ENCODE data around the gene SHROOM3. TPM values are rescaled to one million over a fixed set of nuclear protein-coding genes. Genes with fewer than 3 reads are reported as not detected.

The SHROOM3 gene
- total RNA-seq, 2 experiments from 2014 or later = not detected

GRCh38 chr4:76781698-76782595 is 346.9 kb downstream of the SHROOM3 start:
- Histone ChIP-seq H3K4me3 (ENCODE audit: low read length) (no peak overlapping the region), H3K27me3 (ENCODE audit: control insufficient read depth in 1 of 2, insufficient read depth in 2 of 2, low read length in 2 of 2) (peaks cover 0 to 6% of the 10 kb centered on the region in 2 experiments), H3K27ac (ENCODE audit: low read depth in 1 of 2, low read length in 2 of 2) (no peak overlapping the region), H3K36me3 (ENCODE audit: insufficient read depth, low read length) (no peaks in the 10 kb centered on the region), H3K4me1 (ENCODE audit: insufficient read depth, low read length) (no peaks in the 10 kb centered on the region), H3K9me3 (ENCODE audit: control insufficient read depth in 1 of 2, insufficient read depth in 1 of 2, low read length in 2 of 2) (peaks cover 0 to 4% of the 10 kb centered on the region in 2 experiments)
- DNase-seq (no peak), ATAC-seq (ENCODE audit: poor library complexity) (no peak)
- intact Hi-C loops (cut with DNase I, micrococcal nuclease) = no loop called here
- Mint-ChIP-seq H3K9me3 (no peaks in the 10 kb centered on the region), H3K36me3 (ENCODE audit: low read depth) (no peaks in the 10 kb centered on the region), H3K27ac (no peak overlapping the region), H3K4me3 (no peak overlapping the region), H3K4me1 (ENCODE audit: low read depth) (no peaks in the 10 kb centered on the region), H3K27me3 (peaks cover 8% of the 10 kb centered on the region)
- ChIA-PET CTCF (no interaction called here), POLR2A (no interaction called here)
- no peak for TF ChIP-seq CTCF (IDR thresholded peaks at IDR 0.05)

GRCh38 chr4:76782837-76783236 is 347.8 kb downstream of the SHROOM3 start:
- intact Hi-C loops (cut with DNase I, micrococcal nuclease) = no loop called here
- CTCF ChIA-PET = interaction anchor here (0.6 kb wide), 1 partner anchor 31 kb away, joined by 3 read pairs; no protein-coding TSS in a partner anchor
- no peak for TF ChIP-seq CTCF (IDR thresholded peaks at IDR 0.05)
- Mint-ChIP-seq H3K27me3 (peaks cover 8% of the 10 kb centered on the region), H3K36me3 (ENCODE audit: low read depth) (no peaks in the 10 kb centered on the region), H3K9me3 (no peaks in the 10 kb centered on the region), H3K4me3 (no peak overlapping the region), H3K27ac (no peak overlapping the region), H3K4me1 (ENCODE audit: low read depth) (no peaks in the 10 kb centered on the region)
- no peaks in the 10 kb centered on the region for H3K4me1 ChIP-seq (ENCODE audit: insufficient read depth, low read length)
- POLR2A ChIA-PET = no interaction called here
- peaks cover 0 to 6% of the 10 kb centered on the region in 2 experiments for H3K27me3 ChIP-seq (ENCODE audit: control insufficient read depth in 1 of 2, insufficient read depth in 2 of 2, low read length in 2 of 2)
- no peak overlapping the region for H3K4me3 ChIP-seq (ENCODE audit: low read length)
- DNase-seq (no peak), ATAC-seq (ENCODE audit: poor library complexity) (no peak)
- H3K9me3 ChIP-seq (ENCODE audit: control insufficient read depth in 1 of 2, insufficient read depth in 1 of 2, low read length in 2 of 2) = peaks cover 0 to 6% of the 10 kb centered on the region in 2 experiments
- no peaks in the 10 kb centered on the region for H3K36me3 ChIP-seq (ENCODE audit: insufficient read depth, low read length)
- H3K27ac ChIP-seq (ENCODE audit: low read depth in 1 of 2, low read length in 2 of 2) = no peak overlapping the region

DNA sequence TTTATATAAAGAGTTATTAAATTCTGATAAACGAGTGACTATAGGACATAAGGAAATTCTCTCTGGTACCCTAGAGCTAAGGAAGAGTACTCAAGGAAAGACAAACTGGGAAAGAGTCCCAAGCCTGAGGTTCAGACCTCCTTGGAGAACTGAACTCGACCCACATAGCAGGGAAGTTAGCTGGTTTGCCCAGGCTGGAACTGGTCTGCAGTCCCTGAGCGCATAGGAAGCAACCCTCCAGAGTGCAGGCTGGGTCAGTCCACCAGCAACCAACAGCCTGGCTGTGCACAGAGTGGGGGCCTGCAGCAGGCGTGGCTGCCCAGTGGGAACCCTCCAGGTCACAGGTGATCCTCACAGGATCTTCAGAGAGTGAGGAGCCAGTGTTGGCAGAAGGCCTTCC is 348.8 kb downstream of the SHROOM3 start:
- H3K4me3 Mint-ChIP-seq = no peak overlapping the region
- no peaks in the 10 kb centered on the region for H3K9me3 Mint-ChIP-seq
- H3K4me3 ChIP-seq (ENCODE audit: low read length) = no peak overlapping the region
- POLR2A ChIA-PET = no interaction called here
- peaks cover 0 to 6% of the 10 kb centered on the region in 2 experiments for H3K9me3 ChIP-seq (ENCODE audit: control insufficient read depth in 1 of 2, insufficient read depth in 1 of 2, low read length in 2 of 2)
- H3K36me3 Mint-ChIP-seq (ENCODE audit: low read depth) = no peaks in the 10 kb centered on the region
- CTCF ChIA-PET = no interaction called here
- no peak for TF ChIP-seq CTCF (IDR thresholded peaks at IDR 0.05)
- H3K27me3 Mint-ChIP-seq = peaks cover 8% of the 10 kb centered on the region
- H3K4me1 Mint-ChIP-seq (ENCODE audit: low read depth) = no peaks in the 10 kb centered on the region
- H3K27ac ChIP-seq (ENCODE audit: low read depth in 1 of 2, low read length in 2 of 2) = no peak overlapping the region
- H3K4me1 ChIP-seq (ENCODE audit: insufficient read depth, low read length) = no peaks in the 10 kb centered on the region
- no peak overlapping the region for H3K27ac Mint-ChIP-seq
- intact Hi-C loops (cut with DNase I, micrococcal nuclease) = no loop called here
- H3K27me3 ChIP-seq (ENCODE audit: control insufficient read depth in 1 of 2, insufficient read depth in 2 of 2, low read length in 2 of 2) = peaks cover 0 to 6% of the 10 kb centered on the region in 2 experiments
- no peak for ATAC-seq (ENCODE audit: poor library complexity)
- no peak for DNase-seq
- no peaks in the 10 kb centered on the region for H3K36me3 ChIP-seq (ENCODE audit: insufficient read depth, low read length)
